Measurements from ENCODE around the gene HOXD4. TPM values are rescaled to one million over a fixed set of nuclear protein-coding genes. Genes with fewer than 3 reads are reported as not detected.

HOXD4 gene
- total RNA-seq, 4 donors from 2014 or later, result 1.5 to 20.7 (median 6.4) TPM

DNA sequence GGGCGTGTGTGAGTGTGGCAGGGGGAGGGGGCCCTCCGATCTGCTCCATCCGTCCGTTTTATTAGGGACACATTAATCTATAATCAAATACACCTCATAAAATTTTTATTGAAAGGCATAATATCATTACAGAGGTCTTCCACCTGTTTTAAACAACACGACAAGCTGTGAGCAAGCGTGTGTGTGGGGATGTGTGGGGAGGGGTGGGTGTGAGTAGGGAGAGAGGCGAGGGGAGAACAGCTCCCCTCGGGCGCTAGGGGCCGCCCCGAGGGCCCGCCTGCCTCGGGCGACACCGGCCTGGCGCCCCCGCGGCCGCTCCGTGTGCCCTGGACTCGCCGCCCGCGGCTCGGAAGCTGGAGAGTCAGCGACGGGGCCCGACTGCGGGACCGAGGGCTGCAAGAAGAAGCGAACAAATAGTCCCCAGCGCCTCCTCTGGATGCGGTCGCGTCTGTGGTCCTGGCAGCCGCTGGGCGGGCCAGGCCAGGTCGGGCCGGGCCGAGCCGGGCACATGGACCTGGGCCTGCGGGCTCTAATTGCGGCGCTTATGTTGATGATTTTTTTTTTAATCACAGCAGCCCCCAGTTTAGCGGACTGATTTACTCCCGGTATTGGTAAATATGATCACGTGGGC, 29.2 kb upstream of the HOXD4 start:
- TF ChIP-seq, protein P1, sequence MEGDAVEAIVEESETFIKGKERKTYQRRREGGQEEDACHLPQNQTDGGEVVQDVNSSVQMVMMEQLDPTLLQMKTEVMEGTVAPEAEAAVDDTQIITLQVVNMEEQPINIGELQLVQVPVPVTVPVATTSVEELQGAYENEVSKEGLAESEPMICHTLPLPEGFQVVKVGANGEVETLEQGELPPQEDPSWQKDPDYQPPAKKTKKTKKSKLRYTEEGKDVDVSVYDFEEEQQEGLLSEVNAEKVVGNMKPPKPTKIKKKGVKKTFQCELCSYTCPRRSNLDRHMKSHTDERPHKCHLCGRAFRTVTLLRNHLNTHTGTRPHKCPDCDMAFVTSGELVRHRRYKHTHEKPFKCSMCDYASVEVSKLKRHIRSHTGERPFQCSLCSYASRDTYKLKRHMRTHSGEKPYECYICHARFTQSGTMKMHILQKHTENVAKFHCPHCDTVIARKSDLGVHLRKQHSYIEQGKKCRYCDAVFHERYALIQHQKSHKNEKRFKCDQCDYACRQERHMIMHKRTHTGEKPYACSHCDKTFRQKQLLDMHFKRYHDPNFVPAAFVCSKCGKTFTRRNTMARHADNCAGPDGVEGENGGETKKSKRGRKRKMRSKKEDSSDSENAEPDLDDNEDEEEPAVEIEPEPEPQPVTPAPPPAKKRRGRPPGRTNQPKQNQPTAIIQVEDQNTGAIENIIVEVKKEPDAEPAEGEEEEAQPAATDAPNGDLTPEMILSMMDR (IDR thresholded peaks at IDR 0.05; ENCODE audit: low read depth), result no peak

DNA sequence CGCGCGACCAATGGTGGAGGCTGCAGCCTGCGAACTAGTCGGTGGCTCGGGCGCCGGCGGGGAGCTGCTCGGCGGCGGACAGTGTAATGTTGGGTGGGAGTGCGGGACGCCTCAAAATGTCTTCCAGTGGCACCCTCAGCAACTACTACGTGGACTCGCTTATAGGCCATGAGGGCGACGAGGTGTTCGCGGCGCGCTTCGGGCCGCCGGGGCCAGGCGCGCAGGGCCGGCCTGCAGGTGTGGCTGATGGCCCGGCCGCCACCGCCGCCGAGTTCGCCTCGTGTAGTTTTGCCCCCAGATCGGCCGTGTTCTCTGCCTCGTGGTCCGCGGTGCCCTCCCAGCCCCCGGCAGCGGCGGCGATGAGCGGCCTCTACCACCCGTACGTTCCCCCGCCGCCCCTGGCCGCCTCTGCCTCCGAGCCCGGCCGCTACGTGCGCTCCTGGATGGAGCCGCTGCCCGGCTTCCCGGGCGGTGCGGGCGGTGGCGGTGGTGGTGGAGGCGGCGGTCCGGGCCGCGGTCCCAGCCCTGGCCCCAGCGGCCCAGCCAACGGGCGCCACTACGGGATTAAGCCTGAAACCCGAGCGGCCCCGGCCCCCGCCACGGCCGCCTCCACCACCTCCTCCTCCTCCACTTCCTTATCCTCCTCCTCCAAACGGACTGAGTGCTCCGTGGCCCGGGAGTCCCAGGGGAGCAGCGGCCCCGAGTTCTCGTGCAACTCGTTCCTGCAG, 28.5 kb upstream of the HOXD4 start, which contains the start of gene HOXD9:
TSS of gene HOXD9 (plus strand) at position 37 of the 728 bp plus-strand sequence. CDS start at position 87, 50 bp downstream.
- TF ChIP-seq, protein P1 (IDR thresholded peaks at IDR 0.05; ENCODE audit: low read depth), result no peak

DNA sequence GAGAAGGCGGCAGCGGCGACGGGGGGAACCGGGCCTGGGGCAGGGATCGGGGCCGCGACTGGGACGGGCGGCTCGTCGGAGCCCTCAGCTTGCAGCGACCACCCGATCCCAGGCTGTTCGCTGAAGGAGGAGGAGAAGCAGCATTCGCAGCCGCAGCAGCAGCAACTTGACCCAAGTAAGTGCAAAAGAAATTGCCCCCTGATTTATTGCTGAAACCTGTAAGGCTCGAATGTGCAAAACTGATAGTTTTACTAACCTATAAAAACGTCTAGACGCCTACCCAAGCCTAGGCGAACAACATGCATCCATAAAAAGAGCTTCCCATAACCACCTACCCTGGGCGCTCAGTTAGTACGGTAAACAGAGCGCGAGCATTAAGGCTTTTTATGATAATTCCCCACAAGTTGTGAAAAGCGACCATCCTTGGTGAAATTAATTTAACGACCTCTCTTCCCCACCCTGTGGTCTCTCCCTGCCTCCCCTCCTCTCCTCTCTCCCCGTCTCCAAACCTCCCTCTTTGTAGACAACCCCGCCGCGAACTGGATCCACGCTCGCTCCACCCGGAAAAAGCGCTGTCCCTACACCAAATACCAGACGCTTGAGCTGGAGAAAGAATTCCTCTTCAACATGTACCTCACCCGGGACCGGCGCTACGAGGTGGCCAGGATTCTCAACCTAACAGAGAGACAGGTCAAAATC, 27.8 kb upstream of the HOXD4 start:
- TF ChIP-seq, protein P1 (IDR thresholded peaks at IDR 0.05; ENCODE audit: low read depth), result no peak

DNA sequence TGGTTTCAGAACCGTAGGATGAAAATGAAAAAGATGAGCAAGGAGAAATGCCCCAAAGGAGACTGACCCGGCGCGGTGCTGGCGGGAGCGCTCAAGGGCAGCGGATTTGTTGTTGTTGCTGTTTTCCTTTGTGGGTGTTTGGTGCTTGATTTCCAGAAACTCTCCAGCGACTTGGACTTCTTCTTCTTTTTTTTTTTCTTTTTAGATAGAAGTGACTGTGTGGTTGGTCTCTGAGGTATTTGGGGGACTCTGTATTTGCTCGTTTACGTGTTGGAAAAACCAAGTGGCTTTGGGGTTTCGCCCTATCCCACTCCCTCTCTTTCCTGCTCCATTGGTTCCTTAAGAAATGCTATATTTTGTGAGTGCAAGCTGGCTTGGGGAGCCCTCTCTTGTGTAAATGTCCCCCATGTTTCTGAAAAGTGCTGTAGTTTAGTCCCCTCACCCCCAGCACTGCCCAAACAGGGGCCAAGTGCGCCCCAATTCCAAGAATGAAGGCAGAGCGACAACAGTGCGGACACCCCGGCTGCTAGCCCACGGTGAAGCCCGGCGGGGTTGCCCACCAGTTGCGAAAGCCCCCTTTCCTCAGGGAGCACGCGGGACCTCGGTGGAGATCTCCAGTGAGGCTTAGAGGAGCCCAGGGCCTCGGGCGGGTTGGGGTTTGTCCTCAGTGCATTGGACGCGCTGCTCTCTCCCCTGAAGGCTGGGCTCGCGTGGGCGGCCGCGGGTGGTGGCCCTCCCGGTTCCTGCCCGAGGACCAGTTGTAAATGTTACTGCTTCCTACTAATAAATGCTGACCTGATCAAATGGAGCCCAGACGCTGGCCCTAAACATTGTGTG, 27.0 kb upstream of the HOXD4 start:
- TF ChIP-seq, protein P1 (IDR thresholded peaks at IDR 0.05; ENCODE audit: low read depth), result no peak

DNA sequence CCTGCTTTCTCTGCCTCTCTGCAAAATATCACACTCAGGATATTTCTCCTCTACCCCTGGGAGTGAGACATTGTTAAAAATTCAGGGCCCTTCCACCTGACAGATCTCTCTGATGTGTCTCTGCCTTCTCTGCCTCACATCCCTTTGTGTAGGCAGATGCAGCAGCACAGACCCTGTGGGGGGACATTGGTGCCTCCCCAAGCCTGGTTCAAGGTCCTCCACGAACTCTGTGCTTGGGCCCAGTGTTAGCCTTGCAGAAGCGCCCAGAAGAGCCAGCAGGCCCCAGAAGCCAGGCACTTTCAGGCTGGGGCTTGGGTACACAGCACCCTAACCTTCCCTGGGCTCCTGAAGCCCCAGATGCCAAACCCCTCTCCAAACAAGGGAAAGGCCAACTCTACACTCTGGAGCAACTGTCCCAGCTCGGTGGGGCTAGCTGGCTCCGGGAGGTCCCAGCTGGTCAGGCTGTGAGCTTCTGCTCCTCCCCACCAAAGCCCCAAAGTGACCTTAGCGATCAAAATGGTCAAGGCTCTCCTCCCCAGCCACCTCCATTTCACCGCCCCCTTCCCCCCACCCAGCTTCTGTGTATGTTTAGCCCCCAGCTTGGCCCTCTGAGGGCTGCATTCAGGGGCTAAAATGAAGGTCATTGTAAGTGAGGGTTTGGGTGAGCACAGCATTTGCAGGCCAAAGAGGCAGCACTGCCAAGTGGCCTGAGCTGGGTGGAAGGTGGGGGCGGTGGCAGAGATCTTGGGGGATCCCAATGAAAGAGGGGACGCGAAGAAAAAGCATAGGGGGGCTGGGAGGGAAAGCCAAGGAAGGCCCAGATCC, 26.2 kb upstream of the HOXD4 start:
- TF ChIP-seq, protein P1 (IDR thresholded peaks at IDR 0.05; ENCODE audit: low read depth), result no peak

DNA sequence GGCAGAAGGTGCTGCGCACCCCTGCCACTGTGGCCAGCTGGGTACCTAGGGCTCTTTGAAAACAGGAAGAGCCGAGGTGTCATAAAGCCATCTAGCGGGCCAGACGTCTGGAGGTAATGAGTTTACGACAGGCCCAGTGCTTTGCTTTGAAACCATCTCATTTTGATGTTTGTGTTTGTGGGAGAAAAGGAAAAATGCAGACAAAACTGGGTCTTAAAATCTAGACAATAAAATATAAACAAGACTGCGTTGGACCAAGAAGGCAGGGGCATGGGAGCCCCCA, 25.6 kb upstream of the HOXD4 start:
- TF ChIP-seq, protein P1 (IDR thresholded peaks at IDR 0.05; ENCODE audit: low read depth), result no peak

Data from subcutaneous adipose tissue (tissue), 4 donors.